ENCODE data around the gene KNDC1.

GRCh38 chr10:133127291-133128125 lies 32.5 kb upstream of the KNDC1 start:
- TF ChIP-seq EZH2 (IDR thresholded peaks at IDR 0.05) (no peak), POLR2AphosphoS5 (IDR thresholded peaks at IDR 0.05; ENCODE audit: borderline replicate concordance, low read depth, low read length) (no peak)

Data from SK-N-MC (cell line).